ENCODE measurements around the gene PON3. TPM values are rescaled to one million over a fixed set of nuclear protein-coding genes. Genes with fewer than 3 reads are reported as not detected.

The PON3 gene
- total and polyA plus RNA-seq, 11 donors = 0.21 to 1.8 (median 0.70) TPM

- no peak for ATAC-seq
- Histone ChIP-seq H3K27me3 (no peaks in the 10 kb centered on the region), H3K36me3 (peaks cover 0 to 67% (median 20%) of the 10 kb centered on the region in 9 donors), H3K4me3 (no peak overlapping the region), H3K4me1 (peaks cover 0 to 13% (median 0%) of the 10 kb centered on the region in 12 donors), H3K9me3 (no peaks in the 10 kb centered on the region), H3K27ac (no peak overlapping the region)
- no peak for DNase-seq
- intact Hi-C loops (cut with DNase I) = no loop called here
- TF ChIP-seq POLR2A (IDR thresholded peaks at IDR 0.05) (no peak), CTCF (IDR thresholded peaks at IDR 0.05) (no peak)
- WGBS, 4 donors = 91 to 98% (median 95%) methylated on average over 3 of the region's 3 CpGs
Observed at GRCh38 chr7:95405208-95405607, 9.0 kb upstream of the PON3 start.

- DNase-seq = peak in 4 of 5 donors; percentile 19 to 40 (median 27)
- TF ChIP-seq POLR2A (IDR thresholded peaks at IDR 0.05) (no peak), CTCF (IDR thresholded peaks at IDR 0.05) (no peak)
- ATAC-seq = peak; percentile 51 to 87 (median 78)
- 34 to 51% (median 43%) methylated on average over 4 of the region's 4 CpGs for WGBS, 4 donors
- H3K36me3 ChIP-seq = peaks cover 0 to 59% (median 15%) of the 10 kb centered on the region in 9 donors
- no peak overlapping the region for H3K4me3 ChIP-seq
- H3K9me3 ChIP-seq = no peaks in the 10 kb centered on the region
- H3K27ac ChIP-seq = peak overlapping the region in 2 of 12 donors; percentile 15 to 25
- H3K4me1 ChIP-seq = peaks cover 0 to 13% (median 0%) of the 10 kb centered on the region in 12 donors
- intact Hi-C loops (cut with DNase I) = no loop called here
- no peaks in the 10 kb centered on the region for H3K27me3 ChIP-seq
Observed at GRCh38 chr7:95404316-95404865, 8.2 kb upstream of the PON3 start.

GRCh38 chr7:95398155-95398940, 2.2 kb upstream of the PON3 start:
- WGBS, 4 donors = 92 to 99% (median 95%) methylated on average over 4 of the region's 4 CpGs
- Histone ChIP-seq H3K27ac (no peak overlapping the region), H3K9me3 (no peaks in the 10 kb centered on the region), H3K27me3 (peaks cover 0 to 24% (median 6%) of the 10 kb centered on the region in 9 donors), H3K4me3 (no peak overlapping the region), H3K36me3 (peaks cover 0 to 2% (median 0%) of the 10 kb centered on the region in 9 donors), H3K4me1 (peaks cover 0 to 14% (median 0%) of the 10 kb centered on the region in 12 donors)
- no peak for DNase-seq
- intact Hi-C loops (cut with DNase I) = loop anchor here in 2 of 10 donors (2.0 to 5.0 kb wide), 2 partner anchors 78 to 79 kb away; no protein-coding TSS in a partner anchor
- no peak for ATAC-seq
- TF ChIP-seq CTCF (IDR thresholded peaks at IDR 0.05) (no peak), POLR2A (IDR thresholded peaks at IDR 0.05) (no peak)

GRCh38 chr7:95397381-95397780, 1.2 kb upstream of the PON3 start:
- Histone ChIP-seq H3K9me3 (no peaks in the 10 kb centered on the region), H3K36me3 (no peaks in the 10 kb centered on the region), H3K27me3 (peaks cover 0 to 24% (median 6%) of the 10 kb centered on the region in 9 donors), H3K4me3 (peak overlapping the region in 3 of 12 donors; percentile 63 to 69 (median 69)), H3K27ac (no peak overlapping the region), H3K4me1 (peaks cover 0 to 14% (median 0%) of the 10 kb centered on the region in 12 donors)
- DNase-seq (no peak), ATAC-seq (no peak)
- TF ChIP-seq CTCF (IDR thresholded peaks at IDR 0.05) = no peak
- no peak for TF ChIP-seq POLR2A (IDR thresholded peaks at IDR 0.05)
- WGBS, 4 donors = 85 to 93% (median 91%) methylated on average over 3 of the region's 3 CpGs
- intact Hi-C loops (cut with DNase I) = loop anchor here in 1 of 10 donors (5.0 kb wide), 1 partner anchor 80 kb away; no protein-coding TSS in a partner anchor
